Right atrium auricular region (tissue), 2 donors: ENCODE measurements around the gene LTBP1. TPM values are rescaled to one million over a fixed set of nuclear protein-coding genes. Genes with fewer than 3 reads are reported as not detected.

Experiments used
- DNase-seq: peaks from one replicate; pipeline ENCODE4 v3.0.0-alpha.2; 2019; ENCODE audit warnings: low spot score
- H3K27ac ChIP-seq, 2 donors: fragments of 200-600 bp; sonication (generic); 1 replicate in 1 of 2; 2 replicates in 1 of 2; pipeline ENCODE4 v1.5.1; 2016 to 2019
- H3K27me3 ChIP-seq, 2 donors: fragments of 200-600 bp; sonication (generic); one replicate each; pipeline versions ENCODE4 v1.5.1 to v1.6.0; 2017 to 2019
- H3K36me3 ChIP-seq: fragments of 200-600 bp; sonication (generic); one replicate; pipeline ENCODE4 v1.5.1; 2016
- H3K4me1 ChIP-seq, 2 donors: fragments of 200-600 bp; sonication (generic); one replicate each; pipeline versions ENCODE4 v1.5.1 to v1.6.0; 2017 to 2019
- H3K4me3 ChIP-seq, 2 donors: fragments of 200-600 bp; sonication (generic); 1 replicate in 1 of 2; 2 replicates in 1 of 2; pipeline ENCODE4 v1.5.1; 2017 to 2019; ENCODE audit warnings: mild to moderate bottlenecking in 1 of 2, moderate library complexity in 1 of 2
- H3K9me3 ChIP-seq, 2 donors: fragments of 200-600 bp; sonication (generic); one replicate each; pipeline ENCODE4 v1.5.1; 2019
- CTCF ChIP-seq, 2 donors: fragments of 200-600 bp; sonication (generic); IDR thresholded peaks; one replicate each; pipeline ENCODE4 v1.5.1; 2019; ENCODE audit warnings: antibody characterized with exemption in 2 of 2
- total RNA-seq, 2 donors: library from RNA; depleted of rRNA; stranded (reverse); fragments of >200 nt; gene quantifications; one replicate each; pipeline ENCODE4 v1.1.0, GENCODE V29; 2016

The LTBP1 gene
- total RNA-seq, 2 donors from 2014 or later: 168 to 291 TPM

- Histone ChIP-seq H3K4me3 (no peak overlapping the region), H3K4me1 (no peaks in the 10 kb centered on the region), H3K27me3 (no peaks in the 10 kb centered on the region), H3K9me3 (no peaks in the 10 kb centered on the region), H3K27ac (no peak overlapping the region), H3K36me3 (no peaks in the 10 kb centered on the region)
- no peak for DNase-seq
- no peak for TF ChIP-seq CTCF (IDR thresholded peaks at IDR 0.05)
These were observed 8.9 kb upstream of the LTBP1 start for GRCh38 chr2:32937602-32938448.

- H3K27me3 ChIP-seq: no peaks in the 10 kb centered on the region
- no peak overlapping the region for H3K27ac ChIP-seq
- no peak overlapping the region for H3K4me3 ChIP-seq
- H3K36me3 ChIP-seq: no peaks in the 10 kb centered on the region
- no peaks in the 10 kb centered on the region for H3K9me3 ChIP-seq
- no peak for TF ChIP-seq CTCF (IDR thresholded peaks at IDR 0.05)
- H3K4me1 ChIP-seq: no peaks in the 10 kb centered on the region
- no peak for DNase-seq
These were observed 7.8 kb upstream of the LTBP1 start for GRCh38 chr2:32938934-32939333.

GRCh38 chr2:32940316-32940997 is 6.3 kb upstream of the LTBP1 start:
- no peak for TF ChIP-seq CTCF (IDR thresholded peaks at IDR 0.05)
- no peak for DNase-seq
- Histone ChIP-seq H3K4me3 (no peak overlapping the region), H3K36me3 (no peaks in the 10 kb centered on the region), H3K27me3 (no peaks in the 10 kb centered on the region), H3K9me3 (no peaks in the 10 kb centered on the region), H3K27ac (no peak overlapping the region), H3K4me1 (no peaks in the 10 kb centered on the region)

- no peaks in the 10 kb centered on the region for H3K27me3 ChIP-seq
- no peak overlapping the region for H3K4me3 ChIP-seq
- H3K27ac ChIP-seq: peak overlapping the region; percentile 35 to 88
- H3K4me1 ChIP-seq: no peaks in the 10 kb centered on the region
- no peaks in the 10 kb centered on the region for H3K9me3 ChIP-seq
- H3K36me3 ChIP-seq: no peaks in the 10 kb centered on the region
- no peak for TF ChIP-seq CTCF (IDR thresholded peaks at IDR 0.05)
- no peak for DNase-seq
These were observed 4.6 kb upstream of the LTBP1 start for GRCh38 chr2:32941944-32942690.

GRCh38 chr2:32942793-32943485 is 3.8 kb upstream of the LTBP1 start:
- no peak for DNase-seq
- H3K27me3 ChIP-seq: no peaks in the 10 kb centered on the region
- H3K36me3 ChIP-seq: no peaks in the 10 kb centered on the region
- no peaks in the 10 kb centered on the region for H3K9me3 ChIP-seq
- TF ChIP-seq CTCF (IDR thresholded peaks at IDR 0.05): no peak
- peaks cover 0 to 1% of the 10 kb centered on the region in 2 donors for H3K4me1 ChIP-seq
- H3K27ac ChIP-seq: peak overlapping the region in 1 of 2 donors; percentile 88
- no peak overlapping the region for H3K4me3 ChIP-seq
